SK-N-SH (cell line): ENCODE results near the gene GORASP1. TPM values are rescaled to one million over a fixed set of nuclear protein-coding genes. Genes with fewer than 3 reads are reported as not detected.

ENCODE experiments used
- CTCF ChIA-PET: fragments of 300-600, 350-600 bp; formaldehyde crosslinking; extraction: SDS; loops from one replicate; lab custom pipeline; 2021; lab: Yijun Ruan, JAX
- POLR2A ChIA-PET: fragments of 350-600 bp; sonication (Branson Sonifier 250); formaldehyde crosslinking; extraction: SDS; loops from one replicate; lab custom pipeline; 2020; ENCODE audit warnings: antibody characterized with exemption, inconsistent platforms; lab: Yijun Ruan, JAX
- DNase-seq: peaks from one replicate; pipeline ENCODE4 v3.0.0; 2012
- H2AFZ ChIP-seq: fragments of 200-600 bp; sonication (generic); 2 replicates; pipeline ENCODE4 v1.8.1; 2016; ENCODE audit warnings: antibody characterized with exemption, mild to moderate bottlenecking, low read depth
- H3F3A ChIP-seq: fragments of 200-600 bp; sonication (generic); replicated peaks from 2 replicates; pipeline ENCODE3; 2016; ENCODE audit warnings: antibody characterized with exemption, mild to moderate bottlenecking; ENCODE audit not compliant: insufficient read depth
- H3K27ac ChIP-seq, 2 experiments: fragments of 200-500 bp in 1 of 2; fragments of 200-600 bp in 1 of 2; sonication (Bioruptor generic) in 1 of 2; sonication (generic), shearing (Covaris generic) in 1 of 2; 2 replicates each; pipeline versions ENCODE4 v1.5.1 to v1.6.1; 2014 to 2016; ENCODE audit warnings: low read depth in 2 of 2, inconsistent platforms in 1 of 2, low read length in 1 of 2, mild to moderate bottlenecking in 1 of 2, mixed read lengths in 1 of 2
- H3K27me3 ChIP-seq: fragments of 200-600 bp; sonication (generic), shearing (Covaris generic); 2 replicates; pipeline ENCODE4 v1.6.1; 2016; ENCODE audit warnings: mixed run types; ENCODE audit not compliant: insufficient read depth
- H3K36me3 ChIP-seq, 2 experiments: fragments of 200-500 bp in 1 of 2; fragments of 200-600 bp in 1 of 2; sonication (Bioruptor generic) in 1 of 2; sonication (generic) in 1 of 2; replicated peaks in 1 of 2; 2 replicates each; pipeline versions ENCODE3 to v1.5.1; 2014 to 2016; ENCODE audit warnings: low read length in 1 of 2, mild to moderate bottlenecking in 1 of 2; ENCODE audit not compliant: insufficient read depth in 2 of 2, control insufficient read depth in 1 of 2
- H3K4me1 ChIP-seq, 2 experiments: fragments of 200-500 bp in 1 of 2; fragments of 200-600 bp in 1 of 2; sonication (Bioruptor generic) in 1 of 2; sonication (generic), shearing (Covaris generic) in 1 of 2; 2 replicates each; pipeline versions ENCODE4 v1.5.1 to v1.6.1; 2014 to 2016; ENCODE audit warnings: low read depth in 1 of 2, low read length in 1 of 2, mixed run types in 1 of 2; ENCODE audit not compliant: insufficient read depth in 2 of 2, control insufficient read depth in 1 of 2
- H3K4me2 ChIP-seq: fragments of 200-600 bp; sonication (generic), shearing (Covaris generic); 2 replicates; pipeline ENCODE4 v1.6.1; 2017; ENCODE audit warnings: mixed run types
- H3K4me3 ChIP-seq, 2 experiments: fragments of 200-500 bp in 1 of 2; fragments of 200-600 bp in 1 of 2; sonication (Bioruptor generic) in 1 of 2; sonication (generic), shearing (Covaris generic) in 1 of 2; 2 replicates each; pipeline versions ENCODE4 v1.5.1 to v1.8.1; 2014 to 2016; ENCODE audit warnings: low read depth in 2 of 2, inconsistent platforms in 1 of 2, low read length in 1 of 2, mild to moderate bottlenecking in 1 of 2, mixed read lengths in 1 of 2, moderate library complexity in 1 of 2
- H3K79me2 ChIP-seq: fragments of 200-600 bp; sonication (generic); 2 replicates; pipeline ENCODE4 v1.8.1; 2017; ENCODE audit warnings: mild to moderate bottlenecking; ENCODE audit not compliant: insufficient read depth
- H3K9ac ChIP-seq: fragments of 200-600 bp; sonication (generic); 2 replicates; pipeline ENCODE4 v1.6.1; 2017; ENCODE audit warnings: mixed run types
- H3K9me2 ChIP-seq: fragments of 200-600 bp; sonication (generic); 2 replicates; pipeline ENCODE4 v1.6.1; 2017; ENCODE audit warnings: mixed run types
- H3K9me3 ChIP-seq: fragments of 200-600 bp; sonication (generic); 2 replicates; pipeline ENCODE4 v1.6.1; 2017; ENCODE audit warnings: mixed run types, mild to moderate bottlenecking, moderate library complexity
- H4K20me1 ChIP-seq: fragments of 200-600 bp; sonication (generic); 2 replicates; pipeline ENCODE4 v1.6.1; 2017; ENCODE audit warnings: mild to moderate bottlenecking, mixed run types; ENCODE audit not compliant: insufficient read depth
- CHD2 ChIP-seq: fragments of 150-350 bp; IDR thresholded peaks from 2 replicates; pipeline ENCODE4 v1.6.1; 2018; ENCODE audit warnings: low read length; ENCODE audit not compliant: partially characterized antibody
- ELF1 ChIP-seq: IDR thresholded peaks from 2 replicates; pipeline ENCODE4 v1.4.0; 2012
- EP300 ChIP-seq, 2 experiments: IDR thresholded peaks; 2 replicates each; pipeline versions ENCODE4 v1.4.0 to v1.6.1; 2012; ENCODE audit warnings: borderline replicate concordance in 1 of 2, low read depth in 1 of 2, low read length in 1 of 2
- FOXJ3 ChIP-seq: sonication (generic); formaldehyde crosslinking; IDR thresholded peaks from 2 replicates; pipeline ENCODE4 v1.5.1; 2020; ENCODE audit warnings: mild to moderate bottlenecking, missing genetic modification reagents
- GABPA ChIP-seq: IDR thresholded peaks from 2 replicates; pipeline ENCODE4 v1.4.0; 2012; ENCODE audit warnings: low read depth, mild to moderate bottlenecking
- GATA2 ChIP-seq: sonication (generic); formaldehyde crosslinking; IDR thresholded peaks from 2 replicates; pipeline ENCODE4 v1.5.0; 2020; ENCODE audit warnings: mild to moderate bottlenecking, missing genetic modification reagents
- JUND ChIP-seq: IDR thresholded peaks from 2 replicates; pipeline ENCODE4 v1.4.0; 2012
- MXI1 ChIP-seq: IDR thresholded peaks from 2 replicates; pipeline ENCODE4 v1.6.1; 2012; ENCODE audit warnings: mild to moderate bottlenecking, low read depth, low read length, improper control_type of control experiment
- PBX3 ChIP-seq: IDR thresholded peaks from 2 replicates; pipeline ENCODE4; 2012
- POLR2AphosphoS5 ChIP-seq: IDR thresholded peaks from 2 replicates; pipeline ENCODE4 v1.6.1; 2012; ENCODE audit warnings: low read depth, low read length
- SIN3A ChIP-seq: IDR thresholded peaks from 2 replicates; pipeline ENCODE4 v1.6.1; 2012; ENCODE audit warnings: low read depth, mild to moderate bottlenecking, low read length, moderate library complexity, borderline replicate concordance
- TAF1 ChIP-seq: IDR thresholded peaks from 2 replicates; pipeline ENCODE4 v1.6.1; 2012; ENCODE audit warnings: low read depth, mild to moderate bottlenecking, low read length, moderate library complexity, borderline replicate concordance
- YY1 ChIP-seq: IDR thresholded peaks from 2 replicates; pipeline ENCODE4 v1.4.0; 2012; ENCODE audit warnings: low read depth, mild to moderate bottlenecking
- WGBS: methylation state at CpG from one replicate; pipeline ENCODE4 v1.1.6; 2017; ENCODE audit warnings: low lambda C conversion rate; 5-methylcytosine and 5-hydroxymethylcytosine counted together
- polyA plus RNA-seq, 3 experiments: library from polyadenylated mRNA; depleted of rRNA; stranded (reverse); fragments of >200 nt; gene quantifications; 2 replicates each; pipeline ENCODE4 v1.2.3, GENCODE V29; 2012

GORASP1 gene
- polyA plus RNA-seq, 1 of the 3 experiments (the other 2 are of a cell fraction), result 44.3 TPM

- WGBS, result 5% methylated on average over 11 of the region's 11 CpGs
- peaks cover 3% of the 10 kb centered on the region for H4K20me1 ChIP-seq
- peak overlapping the region; percentile 98; the same call in 1 of the 2 replicates for H2AFZ ChIP-seq
- peaks cover 0 to 3% of the 10 kb centered on the region in 2 experiments; a peak in 2 of 4 replicates for H3K4me1 ChIP-seq
- peaks cover 52% of the 10 kb centered on the region for H3K79me2 ChIP-seq
- no peak for TF ChIP-seq MXI1
- H3K9ac ChIP-seq, result peak overlapping the region; percentile 86
- H3K4me2 ChIP-seq, result peak overlapping the region; percentile 85
- H3K9me3 ChIP-seq, result no peaks in the 10 kb centered on the region
- H3F3A ChIP-seq, result peaks cover 9% of the 10 kb centered on the region
- peak overlapping the region in 1 of 2 experiments; percentile 88; a peak in 2 of 4 replicates for H3K27ac ChIP-seq
- DNase-seq, result peak; percentile 9
- POLR2A ChIA-PET, result no interaction called here
- H3K9me2 ChIP-seq, result no peaks in the 10 kb centered on the region
- H3K4me3 ChIP-seq, result peak overlapping the region; percentile 77 to 91
- H3K36me3 ChIP-seq, result no peaks in the 10 kb centered on the region
- no peaks in the 10 kb centered on the region for H3K27me3 ChIP-seq
- CTCF ChIA-PET, result interaction anchor here (1.1 kb wide), 1 partner anchor 13 kb away, joined by 4 read pairs; no protein-coding TSS in a partner anchor
These were observed 54.8 kb downstream of the GORASP1 start for GRCh38 chr3:39052583-39052982.

- Histone ChIP-seq H3K9ac (peak within 1 kb of the TSS; percentile 86), H3F3A (peaks cover 9% of the 10 kb centered on the region), H2AFZ (peak within 1 kb of the TSS; percentile 98), H3K9me2 (no peaks in the 10 kb centered on the region), H3K79me2 (peaks cover 46% of the 10 kb centered on the region), H3K9me3 (no peaks in the 10 kb centered on the region), H3K4me3 (peak within 1 kb of the TSS; percentile 77 to 91), H3K36me3 (no peaks in the 10 kb centered on the region), H3K27ac (peak within 1 kb of the TSS; percentile 71 to 88), H3K4me1 (peaks cover 0 to 3% of the 10 kb centered on the region in 2 experiments; a peak in 2 of 4 replicates), H3K27me3 (no peaks in the 10 kb centered on the region), H4K20me1 (no peaks in the 10 kb centered on the region; the same call in none of the 2 replicates), H3K4me2 (peak within 1 kb of the TSS; percentile 85)
- peak; percentile 58; the same call in 1 of the 2 replicates for TF ChIP-seq SIN3A
- TF ChIP-seq EP300 (IDR thresholded peaks at IDR 0.05; ENCODE audit: borderline replicate concordance in 1 of 2, low read depth in 1 of 2, low read length in 1 of 2), result no peak
- peak; percentile 24 for TF ChIP-seq CHD2
- peak; percentile 96 for TF ChIP-seq YY1
- TF ChIP-seq FOXJ3 (CRISPR knock-in tag), result peak; percentile 95
- TF ChIP-seq GATA2 (CRISPR knock-in tag), result no peak
- peak; percentile 39; the same call in 1 of the 2 replicates for TF ChIP-seq ELF1
- peak; percentile 84 for TF ChIP-seq MXI1
- TF ChIP-seq PBX3, result 0 out of 2 replicates have a peak, but pooled peaks have one; percentile 11
- peak; percentile 92 for TF ChIP-seq GABPA
- TF ChIP-seq TAF1, result peak; percentile 93
- no peak for TF ChIP-seq JUND
- TF ChIP-seq POLR2AphosphoS5, result peak; percentile 98
- POLR2A ChIA-PET, result no interaction called here
- DNase-seq, result peak; percentile 92
- 18% methylated on average over 20 of the region's 68 CpGs for WGBS
- CTCF ChIA-PET, result interaction anchor here (1.1 kb wide), 1 partner anchor 13 kb away, joined by 4 read pairs; no protein-coding TSS in a partner anchor
These were observed 55.5 kb downstream of the GORASP1 start, which contains the start of the genes SCN11A and WDR48 for GRCh38 chr3:39051649-39052561. Gene SCN11A (minus strand): TSS chr3:39051944. CDS start chr3:38950362, 101,582 bp downstream. Gene WDR48 (plus strand): TSS chr3:39052016. CDS start chr3:39052026, 10 bp downstream.
